ENCODE results near the gene CYB5RL. TPM values are rescaled to one million over a fixed set of nuclear protein-coding genes. Genes with fewer than 3 reads are reported as not detected.

CYB5RL gene
- total and polyA plus RNA-seq, 2 of the 13 experiments (the other 11 are each of a cell fraction or from before 2014, with no cell fraction given) = 3.7 to 5.0 TPM

DNA sequence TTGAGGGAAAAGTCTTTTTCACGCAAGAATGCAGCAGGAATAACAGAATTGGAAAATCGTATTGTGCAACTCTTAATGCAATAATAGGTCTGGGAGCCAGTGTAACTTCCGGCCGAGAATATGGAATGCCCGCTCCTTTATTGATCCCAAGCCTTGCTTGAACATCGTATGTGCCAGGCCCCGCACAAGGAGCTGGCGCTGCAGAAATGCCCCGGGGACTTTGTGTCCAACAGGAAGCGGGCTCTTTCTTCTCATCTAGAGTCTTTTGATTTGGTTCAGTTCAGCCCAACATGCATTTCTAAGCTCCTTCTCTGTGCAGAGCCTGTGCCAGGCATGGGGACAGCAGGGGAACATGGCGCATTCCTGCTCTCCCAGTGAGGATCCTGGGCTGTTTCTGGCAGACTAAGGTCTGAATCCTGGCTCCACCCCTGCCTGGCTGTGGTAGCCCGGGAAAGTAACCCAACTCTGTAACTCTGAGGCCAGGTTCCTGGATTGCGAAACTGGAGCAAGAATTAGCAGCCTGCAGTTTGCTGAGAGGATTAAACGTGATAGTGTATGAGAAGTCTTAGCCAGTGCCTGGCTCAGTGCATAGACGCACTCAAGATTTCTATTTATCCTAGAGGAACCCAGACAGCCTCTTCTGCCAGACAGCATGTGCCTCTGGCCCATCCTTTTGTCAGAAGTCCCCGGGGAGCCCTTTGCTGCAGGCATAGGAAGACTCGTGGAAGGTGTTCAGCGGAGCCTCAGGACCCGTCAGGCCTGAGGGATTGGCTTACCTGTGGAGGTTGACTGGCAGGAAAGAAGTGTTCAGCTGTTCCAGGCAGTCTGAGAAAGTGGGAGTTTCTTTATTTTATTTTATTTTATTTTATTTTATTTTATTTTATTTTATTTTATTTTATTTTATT lies 46.0 kb downstream of the CYB5RL start (continued):
- TF ChIP-seq, protein P1, sequence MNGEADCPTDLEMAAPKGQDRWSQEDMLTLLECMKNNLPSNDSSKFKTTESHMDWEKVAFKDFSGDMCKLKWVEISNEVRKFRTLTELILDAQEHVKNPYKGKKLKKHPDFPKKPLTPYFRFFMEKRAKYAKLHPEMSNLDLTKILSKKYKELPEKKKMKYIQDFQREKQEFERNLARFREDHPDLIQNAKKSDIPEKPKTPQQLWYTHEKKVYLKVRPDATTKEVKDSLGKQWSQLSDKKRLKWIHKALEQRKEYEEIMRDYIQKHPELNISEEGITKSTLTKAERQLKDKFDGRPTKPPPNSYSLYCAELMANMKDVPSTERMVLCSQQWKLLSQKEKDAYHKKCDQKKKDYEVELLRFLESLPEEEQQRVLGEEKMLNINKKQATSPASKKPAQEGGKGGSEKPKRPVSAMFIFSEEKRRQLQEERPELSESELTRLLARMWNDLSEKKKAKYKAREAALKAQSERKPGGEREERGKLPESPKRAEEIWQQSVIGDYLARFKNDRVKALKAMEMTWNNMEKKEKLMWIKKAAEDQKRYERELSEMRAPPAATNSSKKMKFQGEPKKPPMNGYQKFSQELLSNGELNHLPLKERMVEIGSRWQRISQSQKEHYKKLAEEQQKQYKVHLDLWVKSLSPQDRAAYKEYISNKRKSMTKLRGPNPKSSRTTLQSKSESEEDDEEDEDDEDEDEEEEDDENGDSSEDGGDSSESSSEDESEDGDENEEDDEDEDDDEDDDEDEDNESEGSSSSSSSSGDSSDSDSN (CRISPR knock-in tag; IDR thresholded peaks at IDR 0.05) = peak; percentile 31; the same call in 1 of the 2 replicates
- TF ChIP-seq ZNF616 (CRISPR knock-in tag; IDR thresholded peaks at IDR 0.05; ENCODE audit: low read depth) = no peak
- no peak for TF ChIP-seq NONO (IDR thresholded peaks at IDR 0.05)
- TF ChIP-seq NONO (CRISPR knock-in tag; conservative IDR thresholded peaks at IDR 0.05) = no peak
- peak; percentile 96 for TF ChIP-seq CEBPB (IDR thresholded peaks at IDR 0.05; ENCODE audit: borderline replicate concordance, low read depth, low read length)
- no peak for TF ChIP-seq HMGA1 (CRISPR knock-in tag; conservative IDR thresholded peaks at IDR 0.05)
- no peak for TF ChIP-seq SETDB1 (CRISPR knock-in tag; IDR thresholded peaks at IDR 0.05; ENCODE audit: borderline replicate concordance)
- peak; percentile 23 for TF ChIP-seq SKI (IDR thresholded peaks at IDR 0.05; ENCODE audit: partially characterized antibody)
- TF ChIP-seq, protein P2, sequence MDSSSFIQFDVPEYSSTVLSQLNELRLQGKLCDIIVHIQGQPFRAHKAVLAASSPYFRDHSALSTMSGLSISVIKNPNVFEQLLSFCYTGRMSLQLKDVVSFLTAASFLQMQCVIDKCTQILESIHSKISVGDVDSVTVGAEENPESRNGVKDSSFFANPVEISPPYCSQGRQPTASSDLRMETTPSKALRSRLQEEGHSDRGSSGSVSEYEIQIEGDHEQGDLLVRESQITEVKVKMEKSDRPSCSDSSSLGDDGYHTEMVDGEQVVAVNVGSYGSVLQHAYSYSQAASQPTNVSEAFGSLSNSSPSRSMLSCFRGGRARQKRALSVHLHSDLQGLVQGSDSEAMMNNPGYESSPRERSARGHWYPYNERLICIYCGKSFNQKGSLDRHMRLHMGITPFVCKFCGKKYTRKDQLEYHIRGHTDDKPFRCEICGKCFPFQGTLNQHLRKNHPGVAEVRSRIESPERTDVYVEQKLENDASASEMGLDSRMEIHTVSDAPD (CRISPR knock-in tag; IDR thresholded peaks at IDR 0.05) = 0 out of 2 replicates have a peak, but pooled peaks have one; percentile 25
- TF ChIP-seq SP4 (CRISPR knock-in tag; IDR thresholded peaks at IDR 0.05) = no peak
- TF ChIP-seq ZNF792 (CRISPR knock-in tag; IDR thresholded peaks at IDR 0.05) = peak; percentile 62; the same call in 1 of the 2 replicates
- TF ChIP-seq RORA (CRISPR knock-in tag; IDR thresholded peaks at IDR 0.05) = no peak
- TF ChIP-seq SNAPC2 (CRISPR knock-in tag; IDR thresholded peaks at IDR 0.05) = no peak
- 0 out of 2 replicates have a peak, but pooled peaks have one; percentile 20 for TF ChIP-seq ZNF572 (CRISPR knock-in tag; IDR thresholded peaks at IDR 0.05)
- TF ChIP-seq XRCC5 (optimal IDR thresholded peaks at IDR 0.05; ENCODE audit: low read length) = peak; percentile 50
- TF ChIP-seq, protein P3, sequence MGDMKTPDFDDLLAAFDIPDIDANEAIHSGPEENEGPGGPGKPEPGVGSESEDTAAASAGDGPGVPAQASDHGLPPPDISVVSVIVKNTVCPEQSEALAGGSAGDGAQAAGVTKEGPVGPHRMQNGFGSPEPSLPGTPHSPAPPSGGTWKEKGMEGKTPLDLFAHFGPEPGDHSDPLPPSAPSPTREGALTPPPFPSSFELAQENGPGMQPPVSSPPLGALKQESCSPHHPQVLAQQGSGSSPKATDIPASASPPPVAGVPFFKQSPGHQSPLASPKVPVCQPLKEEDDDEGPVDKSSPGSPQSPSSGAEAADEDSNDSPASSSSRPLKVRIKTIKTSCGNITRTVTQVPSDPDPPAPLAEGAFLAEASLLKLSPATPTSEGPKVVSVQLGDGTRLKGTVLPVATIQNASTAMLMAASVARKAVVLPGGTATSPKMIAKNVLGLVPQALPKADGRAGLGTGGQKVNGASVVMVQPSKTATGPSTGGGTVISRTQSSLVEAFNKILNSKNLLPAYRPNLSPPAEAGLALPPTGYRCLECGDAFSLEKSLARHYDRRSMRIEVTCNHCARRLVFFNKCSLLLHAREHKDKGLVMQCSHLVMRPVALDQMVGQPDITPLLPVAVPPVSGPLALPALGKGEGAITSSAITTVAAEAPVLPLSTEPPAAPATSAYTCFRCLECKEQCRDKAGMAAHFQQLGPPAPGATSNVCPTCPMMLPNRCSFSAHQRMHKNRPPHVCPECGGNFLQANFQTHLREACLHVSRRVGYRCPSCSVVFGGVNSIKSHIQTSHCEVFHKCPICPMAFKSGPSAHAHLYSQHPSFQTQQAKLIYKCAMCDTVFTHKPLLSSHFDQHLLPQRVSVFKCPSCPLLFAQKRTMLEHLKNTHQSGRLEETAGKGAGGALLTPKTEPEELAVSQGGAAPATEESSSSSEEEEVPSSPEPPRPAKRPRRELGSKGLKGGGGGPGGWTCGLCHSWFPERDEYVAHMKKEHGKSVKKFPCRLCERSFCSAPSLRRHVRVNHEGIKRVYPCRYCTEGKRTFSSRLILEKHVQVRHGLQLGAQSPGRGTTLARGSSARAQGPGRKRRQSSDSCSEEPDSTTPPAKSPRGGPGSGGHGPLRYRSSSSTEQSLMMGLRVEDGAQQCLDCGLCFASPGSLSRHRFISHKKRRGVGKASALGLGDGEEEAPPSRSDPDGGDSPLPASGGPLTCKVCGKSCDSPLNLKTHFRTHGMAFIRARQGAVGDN (CRISPR knock-in tag; IDR thresholded peaks at IDR 0.05) = peak; percentile 26; the same call in 1 of the 2 replicates
- TF ChIP-seq ETV5 (CRISPR knock-in tag; IDR thresholded peaks at IDR 0.05; ENCODE audit: borderline replicate concordance) = 0 out of 2 replicates have a peak, but pooled peaks have one; percentile 19
- no peak for TF ChIP-seq ZNF652 (CRISPR knock-in tag; IDR thresholded peaks at IDR 0.05; ENCODE audit: borderline replicate concordance, low read depth)
- peak; percentile 28; the same call in 1 of the 2 replicates for TF ChIP-seq PHF21A (CRISPR knock-in tag; IDR thresholded peaks at IDR 0.05)
- TF ChIP-seq ZMYM4 (CRISPR knock-in tag; IDR thresholded peaks at IDR 0.05) = 0 out of 2 replicates have a peak, but pooled peaks have one; percentile 25
- peak; percentile 48; the same call in 1 of the 2 replicates for TF ChIP-seq ZMYM3 (CRISPR knock-in tag; IDR thresholded peaks at IDR 0.05)
